NOMO-1 (cell line): ENCODE results near the gene ZNF821.
"Not testable (repeated sequence)": the region's sequence is repeated elsewhere in the genome, so short reads cannot be mapped to it uniquely, and the experiment has no call there.

Experiments
- DNase-seq, 2 experiments: peaks; one replicate each; lab custom pipeline; 2025; ENCODE audit not compliant: unreplicated experiment in 2 of 2; lab: John Stamatoyannopoulos, UW

The ZNF821 gene

GRCh38 chr16:71903608-71904007 is 19.6 kb upstream of the ZNF821 start:
- DNase-seq, result no peak

GRCh38 chr16:71902656-71903365 is 18.8 kb upstream of the ZNF821 start:
- DNase-seq, result no peak

- DNase-seq, result no peak
Observed at GRCh38 chr16:71899171-71899570, 15.2 kb upstream of the ZNF821 start.

GRCh38 chr16:71896764-71897368 is 12.9 kb upstream of the ZNF821 start:
- no peak for DNase-seq

- DNase-seq, result peak in 1 of 2 experiments; percentile 44
Observed at GRCh38 chr16:71895679-71896365, 11.8 kb upstream of the ZNF821 start.

- peak; percentile 96 to 97 for DNase-seq
Observed at GRCh38 chr16:71894921-71895678, 11.1 kb upstream of the ZNF821 start, which contains the start of gene IST1. TSS of gene IST1 (plus strand) at chr16:71895531. CDS start at chr16:71915641, 20,110 bp downstream.

GRCh38 chr16:71894229-71894920 is 10.4 kb upstream of the ZNF821 start:
- peak; percentile 29 to 43 for DNase-seq

GRCh38 chr16:71893888-71894228 is 9.9 kb upstream of the ZNF821 start:
- no peak for DNase-seq

GRCh38 chr16:71889147-71889546 is 5.2 kb upstream of the ZNF821 start:
- DNase-seq, result no peak

GRCh38 chr16:71885261-71885650 is 1.3 kb upstream of the ZNF821 start:
- peak; percentile 14 to 23 for DNase-seq

- peak in 1 of 2 experiments; percentile 11 for DNase-seq
Observed at GRCh38 chr16:71883168-71883848, 674 bp downstream of the ZNF821 start.

- peak; percentile 12 to 61 for DNase-seq
Observed at GRCh38 chr16:71882505-71883167, 1.3 kb downstream of the ZNF821 start.

GRCh38 chr16:71880176-71880575 is 3.8 kb downstream of the ZNF821 start:
- DNase-seq, result peak; percentile 51 to 77

GRCh38 chr16:71878911-71879310 is 5.1 kb downstream of the ZNF821 start:
- DNase-seq, result no peak

- DNase-seq, result no peak
Observed at GRCh38 chr16:71873199-71873598, 10.8 kb downstream of the ZNF821 start.

- DNase-seq, result no peak
Observed at GRCh38 chr16:71870818-71871217, 13.2 kb downstream of the ZNF821 start.

GRCh38 chr16:71869089-71869488 is 14.9 kb downstream of the ZNF821 start:
- no peak for DNase-seq

GRCh38 chr16:71867939-71868338 is 16.0 kb downstream of the ZNF821 start:
- no peak for DNase-seq

GRCh38 chr16:71867175-71867574 is 16.8 kb downstream of the ZNF821 start:
- DNase-seq, result not testable (repeated sequence)
